Measurements from ENCODE around the gene GRIK4.

Gene GRIK4

GRCh38 chr11:120517801-120518291 is 6.3 kb downstream of the GRIK4 start:
- H3K27ac ChIP-seq (ENCODE audit: low read depth, low read length): no peak overlapping the region
- H3K36me3 ChIP-seq (ENCODE audit: control insufficient read depth, low read length): no peaks in the 10 kb centered on the region
- no peaks in the 10 kb centered on the region for H3K9me3 ChIP-seq (ENCODE audit: control insufficient read depth, insufficient read depth, low read length)
- H3F3A ChIP-seq (ENCODE audit: control insufficient read depth, insufficient read depth): no peaks in the 10 kb centered on the region
- no peaks in the 10 kb centered on the region for H3K4me1 ChIP-seq (ENCODE audit: control insufficient read depth, low read length)
- no peak overlapping the region for H3K4me3 ChIP-seq (ENCODE audit: low read length)
- no peaks in the 10 kb centered on the region for H3K79me2 ChIP-seq (ENCODE audit: control insufficient read depth, low read length)
- TF ChIP-seq CTCF (IDR thresholded peaks at IDR 0.05; ENCODE audit: low read depth, low read length, poor library complexity, severe bottlenecking): no peak
- no peak for TF ChIP-seq EZH2phosphoT487 (IDR thresholded peaks at IDR 0.05; ENCODE audit: borderline replicate concordance, low read length)
- no peaks in the 10 kb centered on the region for H3K9me2 ChIP-seq (replicated peaks; ENCODE audit: control insufficient read depth, low read length)
- H4K20me1 ChIP-seq (ENCODE audit: control insufficient read depth, insufficient read depth, low read depth, low read length): no peaks in the 10 kb centered on the region
- no peak overlapping the region for H3K4me2 ChIP-seq (ENCODE audit: low read length)
- H3K27me3 ChIP-seq (ENCODE audit: control insufficient read depth, low read length): no peaks in the 10 kb centered on the region

GRCh38 chr11:120518356-120518755 is 6.8 kb downstream of the GRIK4 start:
- H4K20me1 ChIP-seq (ENCODE audit: control insufficient read depth, insufficient read depth, low read depth, low read length): no peaks in the 10 kb centered on the region
- no peak overlapping the region for H3K4me3 ChIP-seq (ENCODE audit: low read length)
- no peaks in the 10 kb centered on the region for H3K9me3 ChIP-seq (ENCODE audit: control insufficient read depth, insufficient read depth, low read length)
- H3K9me2 ChIP-seq (replicated peaks; ENCODE audit: control insufficient read depth, low read length): no peaks in the 10 kb centered on the region
- no peaks in the 10 kb centered on the region for H3K27me3 ChIP-seq (ENCODE audit: control insufficient read depth, low read length)
- TF ChIP-seq EZH2phosphoT487 (IDR thresholded peaks at IDR 0.05; ENCODE audit: borderline replicate concordance, low read length): no peak
- no peak for TF ChIP-seq CTCF (IDR thresholded peaks at IDR 0.05; ENCODE audit: low read depth, low read length, poor library complexity, severe bottlenecking)
- H3K27ac ChIP-seq (ENCODE audit: low read depth, low read length): no peak overlapping the region
- no peaks in the 10 kb centered on the region for H3F3A ChIP-seq (ENCODE audit: control insufficient read depth, insufficient read depth)
- H3K79me2 ChIP-seq (ENCODE audit: control insufficient read depth, low read length): no peaks in the 10 kb centered on the region
- no peak overlapping the region for H3K4me2 ChIP-seq (ENCODE audit: low read length)
- H3K4me1 ChIP-seq (ENCODE audit: control insufficient read depth, low read length): no peaks in the 10 kb centered on the region
- H3K36me3 ChIP-seq (ENCODE audit: control insufficient read depth, low read length): no peaks in the 10 kb centered on the region

- H3F3A ChIP-seq (ENCODE audit: control insufficient read depth, insufficient read depth): no peaks in the 10 kb centered on the region
- no peak overlapping the region for H3K4me3 ChIP-seq (ENCODE audit: low read length)
- H3K27ac ChIP-seq (ENCODE audit: low read depth, low read length): no peak overlapping the region
- no peaks in the 10 kb centered on the region for H3K9me3 ChIP-seq (ENCODE audit: control insufficient read depth, insufficient read depth, low read length)
- H3K27me3 ChIP-seq (ENCODE audit: control insufficient read depth, low read length): no peaks in the 10 kb centered on the region
- H3K79me2 ChIP-seq (ENCODE audit: control insufficient read depth, low read length): no peaks in the 10 kb centered on the region
- no peak overlapping the region for H3K4me2 ChIP-seq (ENCODE audit: low read length)
- H3K4me1 ChIP-seq (ENCODE audit: control insufficient read depth, low read length): no peaks in the 10 kb centered on the region
- no peaks in the 10 kb centered on the region for H3K36me3 ChIP-seq (ENCODE audit: control insufficient read depth, low read length)
- H4K20me1 ChIP-seq (ENCODE audit: control insufficient read depth, insufficient read depth, low read depth, low read length): no peaks in the 10 kb centered on the region
- TF ChIP-seq EZH2phosphoT487 (IDR thresholded peaks at IDR 0.05; ENCODE audit: borderline replicate concordance, low read length) (no peak), CTCF (IDR thresholded peaks at IDR 0.05; ENCODE audit: low read depth, low read length, poor library complexity, severe bottlenecking) (no peak)
- no peaks in the 10 kb centered on the region for H3K9me2 ChIP-seq (replicated peaks; ENCODE audit: control insufficient read depth, low read length)
These were observed 7.9 kb downstream of the GRIK4 start for GRCh38 chr11:120519474-120519873.

All from DOHH2 (cell line).